PFSK-1 (cell line): ENCODE measurements around the gene BCL11B.

Experiments
- FOXP2 ChIP-seq: optimal IDR thresholded peaks from 2 replicates; pipeline ENCODE3; 2011; ENCODE audit warnings: borderline replicate concordance, control low read depth, inconsistent platforms; ENCODE audit not compliant: insufficient read depth; ENCODE audit errors: extremely low read length, extremely low read depth
- POLR2AphosphoS5 ChIP-seq: IDR thresholded peaks from 2 replicates; pipeline ENCODE4 v1.6.1; 2012; ENCODE audit warnings: low read depth, mild to moderate bottlenecking, control low read depth, low read length, moderate library complexity
- REST ChIP-seq, 2 experiments: IDR thresholded peaks; 2 replicates each; pipeline versions ENCODE4 v1.6.1 to v1.8.0; 2011 to 2012; ENCODE audit warnings: low read depth in 2 of 2, low read length in 2 of 2, control low read depth in 1 of 2, inconsistent platforms in 1 of 2, mild to moderate bottlenecking in 1 of 2, moderate library complexity in 1 of 2; ENCODE audit not compliant: insufficient read depth in 1 of 2
- SIN3A ChIP-seq: IDR thresholded peaks from 2 replicates; pipeline ENCODE4 v1.6.1; 2012; ENCODE audit warnings: mild to moderate bottlenecking, low read length, moderate library complexity, borderline replicate concordance; ENCODE audit not compliant: insufficient read depth
- TAF1 ChIP-seq: IDR thresholded peaks from 2 replicates; pipeline ENCODE4 v1.6.1; 2012; ENCODE audit warnings: low read length, control low read depth, borderline replicate concordance; ENCODE audit not compliant: insufficient read depth

Gene BCL11B

GRCh38 chr14:99315197-99315596, 43.2 kb upstream of the BCL11B start:
- no peak for TF ChIP-seq FOXP2
- TF ChIP-seq SIN3A, result no peak
- no peak for TF ChIP-seq TAF1
- no peak for TF ChIP-seq REST (IDR thresholded peaks at IDR 0.05; ENCODE audit: insufficient read depth in 1 of 2, low read depth in 2 of 2, low read length in 2 of 2)
- TF ChIP-seq POLR2AphosphoS5, result no peak

DNA sequence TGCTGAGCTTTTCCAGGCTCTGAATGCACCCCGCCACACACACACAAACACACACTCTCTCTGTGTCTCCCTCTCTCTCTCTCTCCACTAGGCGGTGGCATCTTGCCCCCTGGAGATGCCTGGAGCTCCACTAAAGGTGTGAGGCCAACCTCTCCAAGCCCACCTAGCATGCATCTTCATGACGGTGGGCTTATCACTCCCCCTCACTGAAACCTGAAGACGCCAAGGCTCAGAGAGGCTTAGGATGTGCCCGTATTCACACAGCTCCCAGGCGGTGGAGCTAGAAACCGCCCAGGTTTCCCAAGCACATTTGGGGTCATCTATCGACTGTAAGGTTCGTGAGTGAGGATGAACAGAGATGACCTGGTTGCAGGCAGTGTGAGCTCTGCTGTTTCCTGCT, 42.6 kb upstream of the BCL11B start:
- TF ChIP-seq POLR2AphosphoS5 (no peak), REST (IDR thresholded peaks at IDR 0.05; ENCODE audit: insufficient read depth in 1 of 2, low read depth in 2 of 2, low read length in 2 of 2) (no peak), SIN3A (no peak), FOXP2 (no peak), TAF1 (no peak)

DNA sequence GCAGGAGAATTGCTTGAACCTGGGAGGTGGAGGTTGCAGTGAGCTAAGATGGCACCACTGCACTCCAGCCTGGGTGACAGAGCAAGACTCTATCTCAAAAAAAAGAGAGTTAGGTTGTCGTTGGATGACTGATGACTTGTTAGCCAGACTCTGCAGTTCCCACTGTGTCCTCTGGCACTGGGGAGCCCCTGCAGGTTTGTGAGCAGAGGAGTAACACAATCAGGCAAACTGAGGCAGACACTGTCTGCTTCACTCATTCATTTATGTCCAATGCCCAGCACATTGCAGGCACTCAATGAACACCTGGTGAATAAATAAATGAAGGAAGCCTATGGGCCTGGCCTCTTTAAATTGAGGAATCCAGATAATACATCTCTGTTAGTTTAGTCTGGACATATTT, 41.2 kb upstream of the BCL11B start:
- TF ChIP-seq REST (IDR thresholded peaks at IDR 0.05; ENCODE audit: insufficient read depth in 1 of 2, low read depth in 2 of 2, low read length in 2 of 2), result no peak
- no peak for TF ChIP-seq POLR2AphosphoS5
- TF ChIP-seq FOXP2, result no peak
- TF ChIP-seq SIN3A, result no peak
- no peak for TF ChIP-seq TAF1

DNA sequence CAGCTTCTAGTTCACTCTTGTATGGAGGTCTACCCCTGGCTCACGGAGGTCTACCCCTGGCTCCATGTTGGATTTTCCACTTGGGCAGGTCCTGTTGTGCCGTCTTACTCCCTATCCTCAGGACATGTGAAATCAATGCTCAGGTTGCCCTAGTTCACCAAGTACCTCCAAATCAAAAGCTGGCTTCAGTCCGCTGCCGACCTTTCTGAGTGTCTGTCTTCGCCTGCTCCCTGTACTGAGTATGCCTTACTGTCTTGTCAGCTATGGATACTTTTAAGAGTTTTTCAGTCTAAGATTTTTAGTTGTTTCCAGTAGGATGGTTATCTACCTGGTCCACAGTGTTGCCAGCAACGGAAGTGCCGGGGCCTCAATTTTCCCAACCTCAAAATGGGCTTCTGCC, 40.1 kb upstream of the BCL11B start:
- TF ChIP-seq TAF1 (no peak), POLR2AphosphoS5 (no peak), REST (IDR thresholded peaks at IDR 0.05; ENCODE audit: insufficient read depth in 1 of 2, low read depth in 2 of 2, low read length in 2 of 2) (no peak), SIN3A (no peak), FOXP2 (no peak)

- TF ChIP-seq POLR2AphosphoS5 (no peak), REST (IDR thresholded peaks at IDR 0.05; ENCODE audit: insufficient read depth in 1 of 2, low read depth in 2 of 2, low read length in 2 of 2) (no peak), FOXP2 (no peak), SIN3A (no peak), TAF1 (no peak)
Observed at GRCh38 chr14:99309220-99309766, 37.3 kb upstream of the BCL11B start.
